ENCODE data around the gene HACD4.
"Not testable (repeated sequence)": the region's sequence is repeated elsewhere in the genome, so short reads cannot be mapped to it uniquely, and the experiment has no call there.

DNA sequence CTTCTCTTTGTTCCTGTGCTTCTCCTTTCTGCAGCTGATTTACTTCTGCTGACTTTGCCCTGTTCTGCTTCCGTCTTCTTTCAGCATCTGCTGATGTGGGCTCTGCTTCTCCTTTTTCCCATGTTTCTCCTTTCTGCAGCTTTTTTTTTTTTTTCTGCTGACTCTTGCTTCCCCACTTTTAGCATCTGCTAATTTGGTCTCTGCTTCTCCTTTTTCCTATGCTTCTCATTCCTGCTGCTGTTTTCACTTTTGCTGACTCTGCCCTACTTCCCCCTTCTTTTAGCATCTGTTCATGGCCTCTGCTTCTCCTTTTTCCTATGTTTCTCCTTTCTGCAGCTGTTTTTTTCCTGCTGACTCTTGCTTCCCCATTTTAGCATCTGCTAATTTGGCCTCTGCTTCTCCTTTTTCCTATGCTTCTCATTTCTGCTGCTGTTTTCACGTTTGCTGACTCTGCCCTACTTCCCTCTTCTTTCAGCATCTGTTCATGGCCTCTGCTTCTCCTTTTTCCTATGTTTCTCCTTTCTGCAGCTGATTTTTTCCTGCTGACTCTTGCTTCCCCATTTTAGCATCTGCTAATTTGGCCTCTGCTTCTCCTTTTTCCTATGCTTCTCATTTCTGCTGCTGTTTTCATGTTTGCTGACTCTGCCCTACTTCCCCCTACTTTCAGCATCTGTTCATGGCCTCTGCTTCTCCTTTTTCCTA lies 58.0 kb downstream of the HACD4 start:
- TF ChIP-seq, protein P1, sequence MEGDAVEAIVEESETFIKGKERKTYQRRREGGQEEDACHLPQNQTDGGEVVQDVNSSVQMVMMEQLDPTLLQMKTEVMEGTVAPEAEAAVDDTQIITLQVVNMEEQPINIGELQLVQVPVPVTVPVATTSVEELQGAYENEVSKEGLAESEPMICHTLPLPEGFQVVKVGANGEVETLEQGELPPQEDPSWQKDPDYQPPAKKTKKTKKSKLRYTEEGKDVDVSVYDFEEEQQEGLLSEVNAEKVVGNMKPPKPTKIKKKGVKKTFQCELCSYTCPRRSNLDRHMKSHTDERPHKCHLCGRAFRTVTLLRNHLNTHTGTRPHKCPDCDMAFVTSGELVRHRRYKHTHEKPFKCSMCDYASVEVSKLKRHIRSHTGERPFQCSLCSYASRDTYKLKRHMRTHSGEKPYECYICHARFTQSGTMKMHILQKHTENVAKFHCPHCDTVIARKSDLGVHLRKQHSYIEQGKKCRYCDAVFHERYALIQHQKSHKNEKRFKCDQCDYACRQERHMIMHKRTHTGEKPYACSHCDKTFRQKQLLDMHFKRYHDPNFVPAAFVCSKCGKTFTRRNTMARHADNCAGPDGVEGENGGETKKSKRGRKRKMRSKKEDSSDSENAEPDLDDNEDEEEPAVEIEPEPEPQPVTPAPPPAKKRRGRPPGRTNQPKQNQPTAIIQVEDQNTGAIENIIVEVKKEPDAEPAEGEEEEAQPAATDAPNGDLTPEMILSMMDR (conservative IDR thresholded peaks at IDR 0.05; ENCODE audit: low read length), result not testable (repeated sequence)
- not testable (repeated sequence) for TF ChIP-seq EZH2phosphoT487 (IDR thresholded peaks at IDR 0.05; ENCODE audit: borderline replicate concordance, low read depth, low read length)

Measured in OCI-LY7 (cell line).